Measurements from ENCODE around the gene NEURL3. TPM values are rescaled to one million over a fixed set of nuclear protein-coding genes. Genes with fewer than 3 reads are reported as not detected.
"Not testable (repeated sequence)": the region's sequence is repeated elsewhere in the genome, so short reads cannot be mapped to it uniquely, and the experiment has no call there.

NEURL3 gene
- total and polyA plus RNA-seq, 2 donors (not counting 1 experiment from before 2014, with no cell fraction given) = not detected

DNA sequence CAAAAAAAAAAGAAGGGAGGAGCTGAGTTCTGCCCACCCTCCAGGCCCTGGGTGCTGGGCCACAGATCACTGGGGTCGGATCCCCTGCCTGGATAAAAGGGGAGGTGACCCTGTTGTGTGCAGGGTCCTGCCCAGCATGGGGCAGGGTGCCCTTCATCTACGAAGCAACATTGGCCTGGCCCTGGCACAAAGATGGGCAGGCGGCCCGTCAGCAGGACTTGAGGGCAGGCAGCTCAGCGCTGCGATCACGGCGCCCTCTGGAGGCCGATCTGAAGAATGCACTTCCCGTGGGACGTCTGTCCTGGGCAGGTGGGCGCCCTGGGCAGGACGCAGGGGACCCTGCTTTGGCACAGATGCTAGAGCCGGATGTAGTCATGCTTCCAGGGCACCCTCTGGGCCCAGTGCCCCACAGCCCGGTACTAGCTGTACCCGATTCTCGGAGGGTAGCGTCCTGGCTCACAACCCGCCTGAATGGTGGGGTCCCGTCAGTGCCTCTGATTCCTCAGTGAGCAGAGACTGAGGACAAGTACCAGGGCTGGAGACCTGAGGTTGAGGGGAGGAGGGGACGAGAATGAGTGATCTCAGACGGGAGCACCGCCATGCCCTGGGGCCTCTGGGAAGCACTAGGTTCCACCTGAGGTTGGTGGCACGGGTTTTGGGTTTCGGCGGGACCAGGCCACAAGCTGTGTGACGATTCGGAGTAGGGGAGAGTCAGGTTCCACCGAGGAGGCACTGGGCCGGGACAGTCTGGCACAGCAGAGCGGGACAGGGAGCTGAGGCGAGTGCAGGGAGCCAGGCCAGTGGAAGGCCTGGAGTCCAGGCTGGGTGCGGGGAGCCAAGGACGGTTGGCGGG lies 49.4 kb upstream of the NEURL3 start:
- Histone ChIP-seq H3K36me3 (replicated peaks in 1 of 2; ENCODE audit: control extremely low read depth in 1 of 2, control insufficient read depth in 1 of 2, extremely low read depth in 1 of 2, insufficient read depth in 2 of 2, low read length in 1 of 2) (peaks cover 0 to 24% of the 10 kb centered on the region in 2 experiments), H2AFZ (ENCODE audit: insufficient read depth, low read depth, low read length, poor library complexity, severe bottlenecking) (peak overlapping the region; percentile 60), H4K20me1 (ENCODE audit: control insufficient read depth, insufficient read depth, low read length, poor library complexity, severe bottlenecking) (no peaks in the 10 kb centered on the region), H3K79me2 (ENCODE audit: control insufficient read depth, insufficient read depth, low read length) (no peaks in the 10 kb centered on the region), H3K4me1 (ENCODE audit: control insufficient read depth in 2 of 2, insufficient read depth in 2 of 2, low read length in 2 of 2) (peaks cover 6 to 11% of the 10 kb centered on the region in 2 donors), H3K4me2 (replicated peaks; ENCODE audit: low read depth, low read length, poor library complexity, severe bottlenecking) (peak overlapping the region; percentile 46), H3K27me3 (replicated peaks in 1 of 4; ENCODE audit: control extremely low read depth in 1 of 4, control insufficient read depth in 3 of 4, insufficient read depth in 4 of 4, low read length in 3 of 4) (no peaks in the 10 kb centered on the region), H3K27ac (ENCODE audit: low read length in 2 of 2) (no peak overlapping the region), H3K9me3 (ENCODE audit: control extremely low read depth in 1 of 3, control insufficient read depth in 2 of 3, insufficient read depth in 1 of 3, low read length in 2 of 3) (peaks cover 0 to 4% (median 0%) of the 10 kb centered on the region in 3 donors), H3K9ac (ENCODE audit: low read length) (no peak overlapping the region), H3K4me3 (ENCODE audit: control extremely low read depth in 1 of 5, extremely low read depth in 1 of 5, insufficient read depth in 1 of 5, low read depth in 2 of 5, low read length in 4 of 5) (no peak overlapping the region)
- H3K27me3 Mint-ChIP-seq = no peaks in the 10 kb centered on the region
- no peaks in the 10 kb centered on the region for H3K9me3 Mint-ChIP-seq (ENCODE audit: insufficient read depth)
- 37% methylated on average over 35 of the region's 35 CpGs for WGBS (ENCODE audit: insufficient coverage)
- peaks cover 15% of the 10 kb centered on the region for H3K4me1 Mint-ChIP-seq
- ChIA-PET POLR2A (interaction anchor here (0.5 to 1.4 kb wide), 6 partner anchors 16 to 258 kb away, joined by 4 to 12 read pairs (median 4); no protein-coding TSS in a partner anchor), CTCF (interaction anchor here (0.8 to 7.3 kb wide), 25 partner anchors 9 to 393 kb away, joined by 3 to 94 read pairs (median 5); partner anchors contain the start of gene ARID5A)
- TF ChIP-seq, protein P1, sequence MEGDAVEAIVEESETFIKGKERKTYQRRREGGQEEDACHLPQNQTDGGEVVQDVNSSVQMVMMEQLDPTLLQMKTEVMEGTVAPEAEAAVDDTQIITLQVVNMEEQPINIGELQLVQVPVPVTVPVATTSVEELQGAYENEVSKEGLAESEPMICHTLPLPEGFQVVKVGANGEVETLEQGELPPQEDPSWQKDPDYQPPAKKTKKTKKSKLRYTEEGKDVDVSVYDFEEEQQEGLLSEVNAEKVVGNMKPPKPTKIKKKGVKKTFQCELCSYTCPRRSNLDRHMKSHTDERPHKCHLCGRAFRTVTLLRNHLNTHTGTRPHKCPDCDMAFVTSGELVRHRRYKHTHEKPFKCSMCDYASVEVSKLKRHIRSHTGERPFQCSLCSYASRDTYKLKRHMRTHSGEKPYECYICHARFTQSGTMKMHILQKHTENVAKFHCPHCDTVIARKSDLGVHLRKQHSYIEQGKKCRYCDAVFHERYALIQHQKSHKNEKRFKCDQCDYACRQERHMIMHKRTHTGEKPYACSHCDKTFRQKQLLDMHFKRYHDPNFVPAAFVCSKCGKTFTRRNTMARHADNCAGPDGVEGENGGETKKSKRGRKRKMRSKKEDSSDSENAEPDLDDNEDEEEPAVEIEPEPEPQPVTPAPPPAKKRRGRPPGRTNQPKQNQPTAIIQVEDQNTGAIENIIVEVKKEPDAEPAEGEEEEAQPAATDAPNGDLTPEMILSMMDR (IDR thresholded peaks at IDR 0.05) = peak; percentile 99
- no peak for TF ChIP-seq EZH2 (IDR thresholded peaks at IDR 0.05; ENCODE audit: borderline replicate concordance, insufficient read depth, low read depth, low read length, poor library complexity, severe bottlenecking)
- H3K27ac Mint-ChIP-seq = peak overlapping the region; percentile 10
- DNase-seq (peak; percentile 86), ATAC-seq (ENCODE audit: low read depth) (peak; percentile 83)
- peak overlapping the region; percentile 16 for H3K4me3 Mint-ChIP-seq
- intact Hi-C loops (cut with micrococcal nuclease) = loop anchor here (1.0 kb wide), 4 partner anchors 17 to 84 kb away; no protein-coding TSS in a partner anchor

DNA sequence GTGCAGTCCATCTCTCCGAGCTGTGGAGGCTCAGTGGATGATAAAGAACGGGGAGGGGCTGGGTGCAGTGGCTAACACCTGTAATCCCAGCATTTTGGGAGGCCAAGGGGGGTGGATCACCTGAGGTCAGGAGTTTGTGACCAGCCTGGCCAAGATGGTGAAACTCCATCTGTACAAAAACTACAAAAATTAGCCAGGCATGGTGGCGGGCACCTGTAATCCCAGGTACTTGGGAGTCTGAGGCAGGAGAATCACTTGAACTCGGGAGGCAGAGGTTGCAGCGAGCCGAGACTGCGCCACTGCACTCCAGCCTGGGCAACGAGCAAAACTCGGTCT lies 48.8 kb upstream of the NEURL3 start:
- Histone ChIP-seq H3K36me3 (replicated peaks in 1 of 2; ENCODE audit: control extremely low read depth in 1 of 2, control insufficient read depth in 1 of 2, extremely low read depth in 1 of 2, insufficient read depth in 2 of 2, low read length in 1 of 2) (peaks cover 0 to 30% of the 10 kb centered on the region in 2 experiments), H2AFZ (ENCODE audit: insufficient read depth, low read depth, low read length, poor library complexity, severe bottlenecking) (peak overlapping the region; percentile 60), H3K4me2 (replicated peaks; ENCODE audit: low read depth, low read length, poor library complexity, severe bottlenecking) (peak overlapping the region; percentile 46), H3K4me1 (ENCODE audit: control insufficient read depth in 2 of 2, insufficient read depth in 2 of 2, low read length in 2 of 2) (peaks cover 6 to 11% of the 10 kb centered on the region in 2 donors)
- DNase-seq; H3K4me3 ChIP-seq (ENCODE audit: control extremely low read depth in 1 of 5, extremely low read depth in 1 of 5, insufficient read depth in 1 of 5, low read depth in 2 of 5, low read length in 4 of 5); H3K27me3 Mint-ChIP-seq; ATAC-seq (ENCODE audit: low read depth); H3K4me3 Mint-ChIP-seq; H3K27ac Mint-ChIP-seq; H3K9me3 ChIP-seq (ENCODE audit: control extremely low read depth in 1 of 3, control insufficient read depth in 2 of 3, insufficient read depth in 1 of 3, low read length in 2 of 3); H3K27ac ChIP-seq (ENCODE audit: low read length in 2 of 2); H3K27me3 ChIP-seq (replicated peaks in 1 of 4; ENCODE audit: control extremely low read depth in 1 of 4, control insufficient read depth in 3 of 4, insufficient read depth in 4 of 4, low read length in 3 of 4); H3K9me3 Mint-ChIP-seq (ENCODE audit: insufficient read depth); H3K79me2 ChIP-seq (ENCODE audit: control insufficient read depth, insufficient read depth, low read length); H4K20me1 ChIP-seq (ENCODE audit: control insufficient read depth, insufficient read depth, low read length, poor library complexity, severe bottlenecking); H3K9ac ChIP-seq (ENCODE audit: low read length): not testable (repeated sequence)
- ChIA-PET POLR2A (interaction anchor here (0.5 to 1.4 kb wide), 6 partner anchors 16 to 257 kb away, joined by 4 to 12 read pairs (median 4); no protein-coding TSS in a partner anchor), CTCF (interaction anchor here (0.8 to 7.3 kb wide), 25 partner anchors 9 to 394 kb away, joined by 3 to 94 read pairs (median 5); partner anchors contain the start of gene ARID5A)
- peaks cover 15% of the 10 kb centered on the region for H3K4me1 Mint-ChIP-seq
- intact Hi-C loops (cut with micrococcal nuclease) = loop anchor here (1.0 kb wide), 4 partner anchors 17 to 84 kb away; no protein-coding TSS in a partner anchor
- WGBS (ENCODE audit: insufficient coverage) = 38% methylated on average over 8 of the region's 9 CpGs

Measured in B cell (primary cell).